NT2/D1 (cell line): ENCODE data around the gene ATP6V0E1.

Experiments used
- YY1 ChIP-seq: IDR thresholded peaks from 2 replicates; pipeline ENCODE4 v1.6.1; 2011; ENCODE audit not compliant: insufficient read length, insufficient read depth
- ZNF274 ChIP-seq: IDR thresholded peaks from 2 replicates; pipeline ENCODE4 v1.6.1; 2011; ENCODE audit warnings: mild to moderate bottlenecking, low read depth, low read length

GRCh38 chr5:172954751-172955159 lies 28.8 kb upstream of the ATP6V0E1 start:
- no peak for TF ChIP-seq ZNF274
- TF ChIP-seq YY1 = no peak
